Right lobe of liver (tissue), 4 donors: ENCODE data around the gene RPL9.

Experiments used
- POLR2A ChIP-seq: fragments of 450-650 bp; IDR thresholded peaks from one replicate; pipeline ENCODE4 v1.6.1; 2017; ENCODE audit warnings: antibody characterized with exemption, mild to moderate bottlenecking
- TF ChIP-seq, protein P1 (sequence below), 4 donors: fragments of 200-600 bp in 3 of 4; fragments of 450-650 bp in 1 of 4; IDR thresholded peaks; one replicate each; pipeline versions ENCODE4 v1.5.1 to v1.8.0; 2016 to 2022; ENCODE audit warnings: antibody characterized with exemption in 4 of 4, mild to moderate bottlenecking in 2 of 4
- donor health status: DM: no; HTN: no; CAD: no.
- donor health status: DM: no; HTN: no; CAD: no.
- donor health status: DM: no; HTN: yes; CAD: no.

GRCh38 chr4:39504538-39504937 is 45.8 kb upstream of the RPL9 start:
- TF ChIP-seq, protein P1, sequence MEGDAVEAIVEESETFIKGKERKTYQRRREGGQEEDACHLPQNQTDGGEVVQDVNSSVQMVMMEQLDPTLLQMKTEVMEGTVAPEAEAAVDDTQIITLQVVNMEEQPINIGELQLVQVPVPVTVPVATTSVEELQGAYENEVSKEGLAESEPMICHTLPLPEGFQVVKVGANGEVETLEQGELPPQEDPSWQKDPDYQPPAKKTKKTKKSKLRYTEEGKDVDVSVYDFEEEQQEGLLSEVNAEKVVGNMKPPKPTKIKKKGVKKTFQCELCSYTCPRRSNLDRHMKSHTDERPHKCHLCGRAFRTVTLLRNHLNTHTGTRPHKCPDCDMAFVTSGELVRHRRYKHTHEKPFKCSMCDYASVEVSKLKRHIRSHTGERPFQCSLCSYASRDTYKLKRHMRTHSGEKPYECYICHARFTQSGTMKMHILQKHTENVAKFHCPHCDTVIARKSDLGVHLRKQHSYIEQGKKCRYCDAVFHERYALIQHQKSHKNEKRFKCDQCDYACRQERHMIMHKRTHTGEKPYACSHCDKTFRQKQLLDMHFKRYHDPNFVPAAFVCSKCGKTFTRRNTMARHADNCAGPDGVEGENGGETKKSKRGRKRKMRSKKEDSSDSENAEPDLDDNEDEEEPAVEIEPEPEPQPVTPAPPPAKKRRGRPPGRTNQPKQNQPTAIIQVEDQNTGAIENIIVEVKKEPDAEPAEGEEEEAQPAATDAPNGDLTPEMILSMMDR (IDR thresholded peaks at IDR 0.05), result no peak
- TF ChIP-seq POLR2A, result no peak
